PFSK-1 (cell line): Measurements from ENCODE around the gene TEAD2.

ENCODE experiments used
- FOXP2 ChIP-seq: optimal IDR thresholded peaks from 2 replicates; pipeline ENCODE3; 2011; ENCODE audit warnings: borderline replicate concordance, control low read depth, inconsistent platforms; ENCODE audit not compliant: insufficient read depth; ENCODE audit errors: extremely low read length, extremely low read depth
- POLR2AphosphoS5 ChIP-seq: IDR thresholded peaks from 2 replicates; pipeline ENCODE4 v1.6.1; 2012; ENCODE audit warnings: low read depth, mild to moderate bottlenecking, control low read depth, low read length, moderate library complexity
- REST ChIP-seq, 2 experiments: IDR thresholded peaks; 2 replicates each; pipeline versions ENCODE4 v1.6.1 to v1.8.0; 2011 to 2012; ENCODE audit warnings: low read depth in 2 of 2, low read length in 2 of 2, control low read depth in 1 of 2, inconsistent platforms in 1 of 2, mild to moderate bottlenecking in 1 of 2, moderate library complexity in 1 of 2; ENCODE audit not compliant: insufficient read depth in 1 of 2
- SIN3A ChIP-seq: IDR thresholded peaks from 2 replicates; pipeline ENCODE4 v1.6.1; 2012; ENCODE audit warnings: mild to moderate bottlenecking, low read length, moderate library complexity, borderline replicate concordance; ENCODE audit not compliant: insufficient read depth
- TAF1 ChIP-seq: IDR thresholded peaks from 2 replicates; pipeline ENCODE4 v1.6.1; 2012; ENCODE audit warnings: low read length, control low read depth, borderline replicate concordance; ENCODE audit not compliant: insufficient read depth

TEAD2 gene

GRCh38 chr19:49371184-49371583 is 9.0 kb upstream of the TEAD2 start:
- TF ChIP-seq FOXP2 (no peak), POLR2AphosphoS5 (no peak), TAF1 (no peak), SIN3A (no peak), REST (IDR thresholded peaks at IDR 0.05; ENCODE audit: insufficient read depth in 1 of 2, low read depth in 2 of 2, low read length in 2 of 2) (no peak)

- no peak for TF ChIP-seq POLR2AphosphoS5
- TF ChIP-seq SIN3A: no peak
These were observed 6.6 kb upstream of the TEAD2 start for GRCh38 chr19:49368711-49369358.

DNA sequence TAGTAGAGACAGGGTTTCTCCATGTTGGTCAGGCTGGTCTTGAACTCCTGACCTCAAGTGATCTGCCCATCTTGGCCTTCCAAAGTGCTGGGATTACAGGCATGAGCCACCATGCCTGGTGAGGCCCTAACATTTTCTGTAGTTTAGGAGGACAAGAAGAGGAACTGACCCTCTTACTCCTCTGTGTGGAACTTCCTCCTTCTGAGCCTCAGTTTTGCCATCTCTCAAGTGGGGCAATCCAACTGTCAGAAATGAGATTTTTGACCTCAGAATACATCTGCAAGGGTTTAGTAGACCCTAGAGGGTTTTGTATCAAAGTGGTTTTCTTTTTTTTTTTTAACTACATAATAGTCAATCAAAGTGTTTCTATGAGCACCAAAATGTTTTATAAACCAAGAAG is 3.9 kb upstream of the TEAD2 start:
- TF ChIP-seq TAF1: no peak
- TF ChIP-seq POLR2AphosphoS5: no peak
- TF ChIP-seq FOXP2: no peak
- TF ChIP-seq SIN3A: no peak
- TF ChIP-seq REST (IDR thresholded peaks at IDR 0.05; ENCODE audit: insufficient read depth in 1 of 2, low read depth in 2 of 2, low read length in 2 of 2): no peak

DNA sequence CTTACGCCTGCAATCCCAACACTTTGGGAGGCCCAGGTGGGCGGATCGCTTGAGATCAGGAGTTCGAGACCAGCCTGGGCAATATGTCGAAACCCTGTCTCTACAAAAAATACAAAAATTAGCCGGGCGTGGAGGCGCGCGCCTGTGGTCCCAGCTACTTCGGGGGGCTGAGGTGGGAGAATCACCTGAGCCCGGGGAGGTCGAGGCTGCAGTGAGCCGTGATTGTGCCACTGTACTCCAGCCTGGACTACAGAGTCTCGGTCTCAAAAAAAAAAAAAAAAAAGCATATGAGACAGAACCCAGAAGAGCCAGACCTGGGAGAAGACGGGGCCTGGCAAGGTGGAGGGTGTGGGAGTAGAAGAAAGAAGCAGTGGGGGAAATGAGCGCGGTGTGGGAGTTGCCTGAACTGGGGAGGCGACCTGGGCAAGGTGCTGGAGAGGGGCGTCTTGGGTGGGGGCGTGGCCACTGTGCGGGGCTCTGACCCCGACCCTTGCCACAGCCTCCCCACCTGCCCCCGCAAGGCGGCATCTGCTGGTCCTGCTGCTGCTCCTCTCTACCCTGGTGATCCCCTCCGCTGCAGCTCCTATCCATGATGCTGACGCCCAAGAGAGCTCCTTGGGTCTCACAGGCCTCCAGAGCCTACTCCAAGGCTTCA is 2.0 kb upstream of the TEAD2 start:
- TF ChIP-seq SIN3A: no peak

DNA sequence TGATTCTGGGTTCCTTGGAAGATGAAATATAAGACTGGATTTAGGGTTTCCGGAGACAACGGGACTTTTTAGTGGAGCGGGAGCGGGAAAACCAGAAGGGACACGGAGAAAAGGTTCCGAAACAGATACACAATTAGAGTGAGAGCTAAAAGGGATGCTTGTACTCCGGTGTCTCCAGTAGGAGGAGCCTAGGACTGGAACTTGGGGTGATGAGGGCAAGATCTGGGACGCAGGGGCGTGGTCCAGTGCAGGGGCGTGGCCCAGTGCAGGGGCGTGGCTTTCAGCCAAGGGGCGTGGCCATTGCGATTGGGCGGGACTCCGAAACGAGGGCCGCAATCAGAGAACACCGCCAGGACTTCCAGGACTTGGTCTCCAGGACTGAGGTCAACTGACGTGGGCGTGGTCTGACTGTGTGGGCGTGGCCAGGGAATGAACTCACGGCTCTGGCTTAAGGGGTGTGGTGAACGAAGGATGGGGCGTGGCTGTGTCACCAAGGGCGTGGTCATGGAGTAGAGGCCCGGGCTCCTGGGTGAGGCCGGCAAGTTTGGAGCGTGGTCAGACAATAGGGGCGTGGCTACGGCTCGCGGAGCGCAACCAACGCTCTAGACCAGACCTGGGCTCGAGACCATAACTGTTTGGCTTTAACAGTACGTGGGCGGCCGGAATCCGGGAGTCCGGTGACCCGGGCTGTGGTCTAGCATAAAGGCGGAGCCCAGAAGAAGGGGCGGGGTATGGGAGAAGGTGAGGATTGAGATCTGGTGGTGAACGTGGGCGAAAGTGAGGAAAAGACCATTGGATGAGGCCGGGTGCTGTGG is 1.3 kb upstream of the TEAD2 start, which contains the start of gene DKKL1:
DKKL1 (plus strand) TSS at position 610 of the 815 bp plus-strand sequence; CDS start at position 732, 122 bp downstream.
- TF ChIP-seq REST (IDR thresholded peaks at IDR 0.05; ENCODE audit: insufficient read depth in 1 of 2, low read depth in 2 of 2, low read length in 2 of 2) (no peak), TAF1 (no peak), POLR2AphosphoS5 (no peak), FOXP2 (no peak), SIN3A (no peak)

DNA sequence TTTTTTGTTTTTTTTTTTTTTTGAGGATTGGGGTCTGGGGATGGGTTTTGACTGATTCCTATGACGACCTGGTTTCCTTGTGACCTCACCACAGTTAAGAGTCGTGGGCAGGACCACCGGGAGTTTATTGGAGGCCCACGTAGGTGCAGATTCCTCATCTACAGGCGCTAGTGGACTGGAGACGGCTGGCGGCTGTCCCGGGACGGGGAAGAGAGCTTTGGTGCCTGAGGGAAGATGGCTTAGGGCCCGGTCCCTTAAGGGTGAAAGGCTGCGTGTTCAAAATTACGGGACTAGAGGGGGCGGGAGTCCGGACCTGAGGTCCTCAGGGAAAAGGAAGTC is 682 bp upstream of the TEAD2 start:
- TF ChIP-seq POLR2AphosphoS5: no peak
